ENCODE data around the gene WDR19.
"Not testable (repeated sequence)": the region's sequence is repeated elsewhere in the genome, so short reads cannot be mapped to it uniquely, and the experiment has no call there.

WDR19 gene

GRCh38 chr4:39181905-39182638, at the start of gene WDR19:
Gene WDR19 (plus strand): TSS chr4:39182529. CDS start chr4:39182558, 29 bp downstream.
- peak; percentile 72 for TF ChIP-seq CTCF (IDR thresholded peaks at IDR 0.05)
- TF ChIP-seq ZFX (IDR thresholded peaks at IDR 0.05; ENCODE audit: borderline replicate concordance): no peak
- H3K27ac ChIP-seq: peak within 1 kb of the TSS; percentile 53

GRCh38 chr4:39133623-39134022, 48.7 kb upstream of the WDR19 start:
- H3K27ac ChIP-seq: no peak overlapping the region

GRCh38 chr4:39134683-39135306, 47.5 kb upstream of the WDR19 start:
- H3K27ac ChIP-seq: no peak overlapping the region
- TF ChIP-seq CTCF (IDR thresholded peaks at IDR 0.05) (no peak), ZFX (IDR thresholded peaks at IDR 0.05; ENCODE audit: borderline replicate concordance) (no peak)

More at GRCh38 chr4:39133623-39134022, 48.7 kb upstream of the WDR19 start:
- no peak for TF ChIP-seq ZFX (IDR thresholded peaks at IDR 0.05; ENCODE audit: borderline replicate concordance)
- no peak for TF ChIP-seq CTCF (IDR thresholded peaks at IDR 0.05)

- H3K27ac ChIP-seq: not testable (repeated sequence)
Observed at GRCh38 chr4:39138227-39138626, 44.1 kb upstream of the WDR19 start.

- no peak for TF ChIP-seq CTCF (IDR thresholded peaks at IDR 0.05)
- no peak for TF ChIP-seq ZFX (IDR thresholded peaks at IDR 0.05; ENCODE audit: borderline replicate concordance)
- H3K27ac ChIP-seq: no peak overlapping the region
Observed at GRCh38 chr4:39146211-39146610, 36.1 kb upstream of the WDR19 start.

GRCh38 chr4:39154009-39154408, 28.3 kb upstream of the WDR19 start:
- no peak for TF ChIP-seq CTCF (IDR thresholded peaks at IDR 0.05)
- TF ChIP-seq ZFX (IDR thresholded peaks at IDR 0.05; ENCODE audit: borderline replicate concordance): no peak
- H3K27ac ChIP-seq: no peak overlapping the region

- H3K27ac ChIP-seq: no peak overlapping the region
- TF ChIP-seq ZFX (IDR thresholded peaks at IDR 0.05; ENCODE audit: borderline replicate concordance) (no peak), CTCF (IDR thresholded peaks at IDR 0.05) (no peak)
Observed at GRCh38 chr4:39157520-39157919, 24.8 kb upstream of the WDR19 start.

Measured in 22Rv1 (cell line).